AG09309 (cell line): ENCODE measurements around the gene KLHL35.
A peak's percentile ranks its signal among the peaks of the same experiment; 100 is the strongest.

Source experiments
- DNase-seq: peaks from one replicate; pipeline ENCODE4 v3.0.0-alpha.2; 2010; ENCODE audit warnings: low read depth
- H3K4me3 ChIP-seq: 2 replicates; pipeline ENCODE4 v1.5.1; 2011; ENCODE audit warnings: mild to moderate bottlenecking, low read depth, low read length, moderate library complexity; ENCODE audit not compliant: control insufficient read depth
- TF ChIP-seq, protein P1 (sequence below): IDR thresholded peaks from 2 replicates; pipeline ENCODE4 v1.5.1; 2011; ENCODE audit warnings: mild to moderate bottlenecking, low read depth, low read length, inconsistent platforms; ENCODE audit not compliant: insufficient read depth, control insufficient read depth; ENCODE audit errors: missing control alignments

KLHL35 gene

DNA sequence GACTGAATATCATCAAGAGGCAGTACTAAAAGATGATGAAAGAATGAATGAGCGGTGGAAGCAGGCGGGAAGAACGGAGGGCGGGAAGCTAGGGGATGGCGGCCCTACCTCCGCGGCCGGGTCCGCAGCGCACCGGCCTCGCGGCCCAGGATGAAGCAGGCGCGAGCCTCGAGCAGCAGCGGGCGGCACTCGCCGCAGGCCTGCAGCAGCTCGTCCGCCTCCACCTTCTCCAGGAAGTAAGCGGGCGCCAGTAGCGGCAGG is 3.4 kb downstream of the KLHL35 start:
- TF ChIP-seq, protein P1, sequence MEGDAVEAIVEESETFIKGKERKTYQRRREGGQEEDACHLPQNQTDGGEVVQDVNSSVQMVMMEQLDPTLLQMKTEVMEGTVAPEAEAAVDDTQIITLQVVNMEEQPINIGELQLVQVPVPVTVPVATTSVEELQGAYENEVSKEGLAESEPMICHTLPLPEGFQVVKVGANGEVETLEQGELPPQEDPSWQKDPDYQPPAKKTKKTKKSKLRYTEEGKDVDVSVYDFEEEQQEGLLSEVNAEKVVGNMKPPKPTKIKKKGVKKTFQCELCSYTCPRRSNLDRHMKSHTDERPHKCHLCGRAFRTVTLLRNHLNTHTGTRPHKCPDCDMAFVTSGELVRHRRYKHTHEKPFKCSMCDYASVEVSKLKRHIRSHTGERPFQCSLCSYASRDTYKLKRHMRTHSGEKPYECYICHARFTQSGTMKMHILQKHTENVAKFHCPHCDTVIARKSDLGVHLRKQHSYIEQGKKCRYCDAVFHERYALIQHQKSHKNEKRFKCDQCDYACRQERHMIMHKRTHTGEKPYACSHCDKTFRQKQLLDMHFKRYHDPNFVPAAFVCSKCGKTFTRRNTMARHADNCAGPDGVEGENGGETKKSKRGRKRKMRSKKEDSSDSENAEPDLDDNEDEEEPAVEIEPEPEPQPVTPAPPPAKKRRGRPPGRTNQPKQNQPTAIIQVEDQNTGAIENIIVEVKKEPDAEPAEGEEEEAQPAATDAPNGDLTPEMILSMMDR, result no peak
- H3K4me3 ChIP-seq, result no peak overlapping the region
- no peak for DNase-seq

DNA sequence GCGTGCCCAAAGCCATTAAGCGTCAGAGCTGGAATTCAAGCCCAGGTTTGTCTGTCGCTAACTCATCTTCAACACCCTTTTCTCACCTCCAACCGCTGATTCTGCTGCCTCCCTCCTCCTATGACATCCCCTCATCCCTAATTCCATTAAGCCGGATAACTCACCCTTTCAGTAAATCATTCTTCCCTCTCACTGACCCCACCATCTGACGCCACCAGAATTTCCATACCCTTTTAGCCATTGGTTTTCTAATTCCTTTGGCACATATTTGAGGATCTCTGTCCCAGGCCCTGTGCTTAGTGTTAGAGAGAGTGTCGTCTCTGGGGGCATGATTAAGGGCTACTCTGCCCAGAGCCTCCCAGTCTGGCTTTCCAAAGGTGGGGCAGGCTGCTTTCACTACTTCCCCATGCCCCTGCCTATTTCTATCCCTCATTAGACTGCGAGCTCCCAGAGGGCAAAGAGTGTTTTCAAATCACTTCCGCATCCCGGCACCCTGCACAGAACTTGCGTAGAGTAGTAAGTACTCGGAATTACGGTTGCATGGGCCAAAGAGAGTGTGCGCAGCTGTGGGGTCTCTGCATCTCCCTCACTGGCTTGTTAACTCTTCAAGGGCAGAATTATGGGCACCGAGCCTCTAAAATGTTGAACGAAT is 3.9 kb downstream of the KLHL35 start:
- TF ChIP-seq, protein P1, result no peak
- no peak for DNase-seq
- no peak overlapping the region for H3K4me3 ChIP-seq

- TF ChIP-seq, protein P1, result no peak
- DNase-seq, result no peak
- peak overlapping the region; percentile 12; the same call in 1 of the 2 replicates for H3K4me3 ChIP-seq
These were observed 4.7 kb downstream of the KLHL35 start for GRCh38 chr11:75428281-75428724.

DNA sequence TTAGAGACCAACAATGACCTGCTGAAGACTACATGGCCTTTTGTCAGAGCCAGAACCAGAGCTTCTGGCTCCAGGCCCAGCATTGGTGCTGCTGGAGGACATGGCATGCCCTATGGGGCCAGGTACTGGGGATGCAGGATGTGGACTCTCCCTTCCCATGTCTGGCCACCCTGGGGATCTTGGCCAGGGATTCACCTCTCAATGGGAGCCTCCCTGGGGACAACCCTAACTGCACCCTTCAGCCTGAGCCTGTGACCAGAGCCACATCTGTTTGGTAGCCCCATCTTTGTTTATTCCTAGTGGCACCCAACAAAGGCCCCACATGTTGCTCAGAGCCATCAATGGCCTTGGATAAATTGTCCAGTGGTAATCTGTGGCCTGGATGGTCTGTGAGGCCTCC is 5.8 kb downstream of the KLHL35 start:
- TF ChIP-seq, protein P1, result no peak
- H3K4me3 ChIP-seq, result no peak overlapping the region
- no peak for DNase-seq

- no peak overlapping the region for H3K4me3 ChIP-seq
- TF ChIP-seq, protein P1, result no peak
- DNase-seq, result no peak
These were observed 6.3 kb downstream of the KLHL35 start for GRCh38 chr11:75426720-75427086.

GRCh38 chr11:75425422-75425821 is 7.6 kb downstream of the KLHL35 start:
- no peak for DNase-seq
- H3K4me3 ChIP-seq, result no peak overlapping the region
- TF ChIP-seq, protein P1, result peak; percentile 43

DNA sequence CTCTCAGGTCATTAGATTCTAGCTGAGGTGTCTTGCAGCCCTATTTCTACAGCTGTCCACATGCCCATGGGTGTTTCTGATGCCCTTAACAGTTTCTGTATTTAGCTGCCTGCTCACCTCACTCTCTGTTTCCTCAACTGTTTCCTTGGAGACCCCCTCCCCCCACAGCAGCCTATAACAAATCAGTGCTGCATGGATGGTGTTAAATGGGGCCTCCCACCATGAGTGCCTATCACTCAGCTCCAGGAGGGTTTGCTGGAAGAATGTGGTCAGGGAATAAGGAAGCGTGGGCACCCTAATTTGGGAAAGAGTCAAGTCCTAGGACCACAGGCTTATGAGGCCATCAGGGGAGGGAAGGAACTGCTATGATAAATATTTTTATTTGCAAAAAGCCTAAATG is 8.6 kb downstream of the KLHL35 start:
- no peak for DNase-seq
- no peak overlapping the region for H3K4me3 ChIP-seq
- TF ChIP-seq, protein P1, result no peak
